Measurements from ENCODE around the gene MAPK8IP3. TPM values are rescaled to one million over a fixed set of nuclear protein-coding genes. Genes with fewer than 3 reads are reported as not detected.

MAPK8IP3 gene
- total RNA-seq, 1 experiment from 2014 or later, result 59.2 TPM

GRCh38 chr16:1749152-1750117 is 43.4 kb downstream of the MAPK8IP3 start:
- no peak overlapping the region for H3K4me2 ChIP-seq (ENCODE audit: low read depth, low read length, poor library complexity, severe bottlenecking)
- no peak for DNase-seq
- H3K4me1 ChIP-seq (ENCODE audit: low read length), result no peaks in the 10 kb centered on the region
- H3K9me2 ChIP-seq (replicated peaks; ENCODE audit: insufficient read depth, low read length), result no peaks in the 10 kb centered on the region
- no peak overlapping the region for H3K27ac ChIP-seq (ENCODE audit: low read length)
- no peaks in the 10 kb centered on the region for H3K9me3 ChIP-seq (ENCODE audit: low read length)
- no peak overlapping the region for H2AFZ ChIP-seq (ENCODE audit: low read length)
- no peak overlapping the region for H3K9ac ChIP-seq (ENCODE audit: low read length)
- H3K4me3 ChIP-seq (ENCODE audit: low read length), result no peak overlapping the region
- H3K27me3 ChIP-seq (ENCODE audit: low read length), result no peaks in the 10 kb centered on the region
- H3K79me2 ChIP-seq (ENCODE audit: low read length), result no peaks in the 10 kb centered on the region
- no peaks in the 10 kb centered on the region for H4K20me1 ChIP-seq (ENCODE audit: insufficient read depth, low read depth, low read length)
- H3K36me3 ChIP-seq (ENCODE audit: insufficient read depth, low read length), result no peaks in the 10 kb centered on the region

- Histone ChIP-seq H3K9ac (ENCODE audit: low read length) (no peak overlapping the region), H3K36me3 (ENCODE audit: insufficient read depth, low read length) (0 out of 2 replicates have a peak, but pooled peaks cover 2% of the 10 kb centered on the region), H2AFZ (ENCODE audit: low read length) (no peak overlapping the region), H3K27me3 (ENCODE audit: low read length) (no peaks in the 10 kb centered on the region), H3K27ac (ENCODE audit: low read length) (no peak overlapping the region), H3K9me3 (ENCODE audit: low read length) (no peaks in the 10 kb centered on the region), H3K79me2 (ENCODE audit: low read length) (no peaks in the 10 kb centered on the region), H3K4me2 (ENCODE audit: low read depth, low read length, poor library complexity, severe bottlenecking) (no peak overlapping the region), H3K9me2 (replicated peaks; ENCODE audit: insufficient read depth, low read length) (no peaks in the 10 kb centered on the region), H3K4me3 (ENCODE audit: low read length) (no peak overlapping the region), H4K20me1 (ENCODE audit: insufficient read depth, low read depth, low read length) (no peaks in the 10 kb centered on the region), H3K4me1 (ENCODE audit: low read length) (no peaks in the 10 kb centered on the region)
- DNase-seq, result no peak
Observed at GRCh38 chr16:1751946-1752345, 46.0 kb downstream of the MAPK8IP3 start.

- no peaks in the 10 kb centered on the region for H3K79me2 ChIP-seq (ENCODE audit: low read length)
- H3K9me3 ChIP-seq (ENCODE audit: low read length), result no peaks in the 10 kb centered on the region
- no peak overlapping the region for H3K4me3 ChIP-seq (ENCODE audit: low read length)
- H3K4me2 ChIP-seq (ENCODE audit: low read depth, low read length, poor library complexity, severe bottlenecking), result no peak overlapping the region
- H2AFZ ChIP-seq (ENCODE audit: low read length), result no peak overlapping the region
- H3K36me3 ChIP-seq (ENCODE audit: insufficient read depth, low read length), result 0 out of 2 replicates have a peak, but pooled peaks cover 2% of the 10 kb centered on the region
- H3K4me1 ChIP-seq (ENCODE audit: low read length), result no peaks in the 10 kb centered on the region
- no peaks in the 10 kb centered on the region for H3K9me2 ChIP-seq (replicated peaks; ENCODE audit: insufficient read depth, low read length)
- H3K27ac ChIP-seq (ENCODE audit: low read length), result no peak overlapping the region
- DNase-seq, result no peak
- no peaks in the 10 kb centered on the region for H3K27me3 ChIP-seq (ENCODE audit: low read length)
- H3K9ac ChIP-seq (ENCODE audit: low read length), result no peak overlapping the region
- no peaks in the 10 kb centered on the region for H4K20me1 ChIP-seq (ENCODE audit: insufficient read depth, low read depth, low read length)
Observed at GRCh38 chr16:1752853-1753252, 46.9 kb downstream of the MAPK8IP3 start.

GRCh38 chr16:1754204-1754603 is 48.2 kb downstream of the MAPK8IP3 start:
- Histone ChIP-seq H4K20me1 (ENCODE audit: insufficient read depth, low read depth, low read length) (no peaks in the 10 kb centered on the region), H3K4me2 (ENCODE audit: low read depth, low read length, poor library complexity, severe bottlenecking) (no peak overlapping the region), H2AFZ (ENCODE audit: low read length) (no peak overlapping the region), H3K9me2 (replicated peaks; ENCODE audit: insufficient read depth, low read length) (no peaks in the 10 kb centered on the region), H3K36me3 (ENCODE audit: insufficient read depth, low read length) (0 out of 2 replicates have a peak, but pooled peaks cover 2% of the 10 kb centered on the region), H3K9ac (ENCODE audit: low read length) (no peak overlapping the region), H3K4me1 (ENCODE audit: low read length) (no peaks in the 10 kb centered on the region), H3K9me3 (ENCODE audit: low read length) (no peaks in the 10 kb centered on the region), H3K79me2 (ENCODE audit: low read length) (no peaks in the 10 kb centered on the region), H3K27ac (ENCODE audit: low read length) (no peak overlapping the region), H3K4me3 (ENCODE audit: low read length) (no peak overlapping the region), H3K27me3 (ENCODE audit: low read length) (no peaks in the 10 kb centered on the region)
- DNase-seq, result no peak

- Histone ChIP-seq H3K4me2 (ENCODE audit: low read depth, low read length, poor library complexity, severe bottlenecking) (no peak overlapping the region), H2AFZ (ENCODE audit: low read length) (no peak overlapping the region), H3K9ac (ENCODE audit: low read length) (no peak overlapping the region), H3K9me3 (ENCODE audit: low read length) (no peaks in the 10 kb centered on the region), H3K9me2 (replicated peaks; ENCODE audit: insufficient read depth, low read length) (no peaks in the 10 kb centered on the region), H3K4me3 (ENCODE audit: low read length) (no peak overlapping the region), H3K36me3 (ENCODE audit: insufficient read depth, low read length) (0 out of 2 replicates have a peak, but pooled peaks cover 2% of the 10 kb centered on the region), H4K20me1 (ENCODE audit: insufficient read depth, low read depth, low read length) (no peaks in the 10 kb centered on the region), H3K4me1 (ENCODE audit: low read length) (no peaks in the 10 kb centered on the region), H3K27me3 (ENCODE audit: low read length) (no peaks in the 10 kb centered on the region), H3K27ac (ENCODE audit: low read length) (no peak overlapping the region), H3K79me2 (ENCODE audit: low read length) (no peaks in the 10 kb centered on the region)
- DNase-seq, result no peak
Observed at GRCh38 chr16:1757714-1758461, 51.9 kb downstream of the MAPK8IP3 start.

- Histone ChIP-seq H3K27me3 (ENCODE audit: low read length) (no peaks in the 10 kb centered on the region), H3K9me2 (replicated peaks; ENCODE audit: insufficient read depth, low read length) (no peaks in the 10 kb centered on the region), H3K9ac (ENCODE audit: low read length) (no peak overlapping the region), H2AFZ (ENCODE audit: low read length) (no peak overlapping the region), H3K9me3 (ENCODE audit: low read length) (no peaks in the 10 kb centered on the region), H3K79me2 (ENCODE audit: low read length) (no peaks in the 10 kb centered on the region), H3K4me1 (ENCODE audit: low read length) (no peaks in the 10 kb centered on the region), H3K27ac (ENCODE audit: low read length) (no peak overlapping the region), H3K4me3 (ENCODE audit: low read length) (no peak overlapping the region), H4K20me1 (ENCODE audit: insufficient read depth, low read depth, low read length) (no peaks in the 10 kb centered on the region), H3K36me3 (ENCODE audit: insufficient read depth, low read length) (0 out of 2 replicates have a peak, but pooled peaks cover 2% of the 10 kb centered on the region), H3K4me2 (ENCODE audit: low read depth, low read length, poor library complexity, severe bottlenecking) (no peak overlapping the region)
- no peak for DNase-seq
Observed at GRCh38 chr16:1758923-1759322, 52.9 kb downstream of the MAPK8IP3 start.

GRCh38 chr16:1759511-1759910 is 53.5 kb downstream of the MAPK8IP3 start:
- no peak overlapping the region for H3K27ac ChIP-seq (ENCODE audit: low read length)
- no peak overlapping the region for H3K4me3 ChIP-seq (ENCODE audit: low read length)
- no peaks in the 10 kb centered on the region for H3K79me2 ChIP-seq (ENCODE audit: low read length)
- 0 out of 2 replicates have a peak, but pooled peaks cover 2% of the 10 kb centered on the region for H3K36me3 ChIP-seq (ENCODE audit: insufficient read depth, low read length)
- H3K4me2 ChIP-seq (ENCODE audit: low read depth, low read length, poor library complexity, severe bottlenecking), result no peak overlapping the region
- DNase-seq, result no peak
- H3K9me2 ChIP-seq (replicated peaks; ENCODE audit: insufficient read depth, low read length), result no peaks in the 10 kb centered on the region
- H3K4me1 ChIP-seq (ENCODE audit: low read length), result no peaks in the 10 kb centered on the region
- H3K27me3 ChIP-seq (ENCODE audit: low read length), result no peaks in the 10 kb centered on the region
- no peaks in the 10 kb centered on the region for H3K9me3 ChIP-seq (ENCODE audit: low read length)
- H3K9ac ChIP-seq (ENCODE audit: low read length), result no peak overlapping the region
- no peak overlapping the region for H2AFZ ChIP-seq (ENCODE audit: low read length)
- H4K20me1 ChIP-seq (ENCODE audit: insufficient read depth, low read depth, low read length), result no peaks in the 10 kb centered on the region

- Histone ChIP-seq H3K4me3 (ENCODE audit: low read length) (no peak overlapping the region), H3K4me1 (ENCODE audit: low read length) (no peaks in the 10 kb centered on the region), H3K36me3 (ENCODE audit: insufficient read depth, low read length) (no peaks in the 10 kb centered on the region), H3K4me2 (ENCODE audit: low read depth, low read length, poor library complexity, severe bottlenecking) (no peak overlapping the region), H3K9ac (ENCODE audit: low read length) (no peak overlapping the region), H3K27ac (ENCODE audit: low read length) (no peak overlapping the region), H2AFZ (ENCODE audit: low read length) (no peak overlapping the region), H3K9me2 (replicated peaks; ENCODE audit: insufficient read depth, low read length) (no peaks in the 10 kb centered on the region), H3K27me3 (ENCODE audit: low read length) (no peaks in the 10 kb centered on the region), H3K9me3 (ENCODE audit: low read length) (no peaks in the 10 kb centered on the region), H3K79me2 (ENCODE audit: low read length) (no peaks in the 10 kb centered on the region), H4K20me1 (ENCODE audit: insufficient read depth, low read depth, low read length) (no peaks in the 10 kb centered on the region)
- no peak for DNase-seq
Observed at GRCh38 chr16:1760911-1761310, 54.9 kb downstream of the MAPK8IP3 start.

Measured in Karpas-422 (cell line).